ENCODE results near the gene RBM27. TPM values are rescaled to one million over a fixed set of nuclear protein-coding genes. Genes with fewer than 3 reads are reported as not detected.

RBM27 gene
- total RNA-seq = 27.1 and 34.3 TPM in 2 replicates

GRCh38 chr5:146203011-146203871 is at the start of gene RBM27:
TSS of gene RBM27 (plus strand) at chr5:146203605. CDS start at chr5:146203766, 161 bp downstream.

Small RNA genes within 50 kb of the gene (small RNA-seq; reads per million reads assigned to genes)
- not detected for gene RNU7-180P

Other genes starting within 250 kb of the RBM27 start
- gene PLAC8L1, start 98.0 kb upstream of the RBM27 start, total RNA-seq = 0.29 TPM in 1 of 2 replicates, not detected in the other
- 73.3 and 101 TPM in 2 replicates for gene LARS1, start 21.0 kb upstream of the RBM27 start, total RNA-seq
- under 0.01 and 0.10 TPM in 2 replicates for gene POU4F3, start 135.2 kb downstream of the RBM27 start, total RNA-seq
- 62.4 and 85.4 TPM in 2 replicates for gene TCERG1, start 243.7 kb downstream of the RBM27 start, total RNA-seq

Data from vein endothelial cell (primary cell).